Measurements from ENCODE around the gene SLC25A45. TPM values are rescaled to one million over a fixed set of nuclear protein-coding genes. Genes with fewer than 3 reads are reported as not detected.

Gene SLC25A45
- total RNA-seq, 1 donor from 2014 or later = 3.7 TPM

DNA sequence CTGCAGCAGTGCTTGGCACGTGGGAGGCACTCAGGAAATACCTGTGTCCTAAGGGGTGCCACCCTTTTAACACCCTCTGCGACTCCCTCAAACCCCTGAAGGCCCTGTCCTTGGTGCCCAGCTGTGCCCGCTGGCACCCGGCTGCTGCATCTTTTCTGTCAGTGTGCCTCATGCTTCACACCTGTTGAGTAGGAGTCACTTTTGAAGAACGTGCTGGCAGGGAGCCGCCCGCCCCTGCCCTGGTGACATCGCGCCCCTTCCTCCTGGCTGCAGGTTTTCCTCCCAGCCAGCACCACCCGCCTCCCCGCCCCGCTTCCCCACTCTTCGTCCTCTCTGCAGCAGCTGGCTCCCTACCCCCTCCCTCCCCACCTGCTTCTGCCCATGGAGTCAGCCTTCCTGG is 21.8 kb upstream of the SLC25A45 start:
- H3K9me3 ChIP-seq (ENCODE audit: control insufficient read depth in 3 of 3, low read length in 3 of 3) = no peaks in the 10 kb centered on the region
- peaks cover 5 to 9% (median 6%) of the 10 kb centered on the region in 3 donors for H3K4me1 ChIP-seq (ENCODE audit: control insufficient read depth in 3 of 3, insufficient read depth in 3 of 3, low read length in 3 of 3)
- H3K9ac ChIP-seq (ENCODE audit: low read depth in 1 of 3, low read length in 3 of 3) = no peak overlapping the region
- peaks cover 26 to 34% (median 33%) of the 10 kb centered on the region in 3 donors for H3K36me3 ChIP-seq (ENCODE audit: control insufficient read depth in 3 of 3, insufficient read depth in 3 of 3, low read length in 3 of 3)
- peak overlapping the region; percentile 54 for H3K27ac ChIP-seq (ENCODE audit: low read depth, low read length)
- H3K27me3 ChIP-seq (ENCODE audit: control insufficient read depth in 3 of 3, insufficient read depth in 3 of 3, low read length in 3 of 3) = no peaks in the 10 kb centered on the region
- H3K4me3 ChIP-seq (ENCODE audit: low read length in 3 of 3) = no peak overlapping the region

DNA sequence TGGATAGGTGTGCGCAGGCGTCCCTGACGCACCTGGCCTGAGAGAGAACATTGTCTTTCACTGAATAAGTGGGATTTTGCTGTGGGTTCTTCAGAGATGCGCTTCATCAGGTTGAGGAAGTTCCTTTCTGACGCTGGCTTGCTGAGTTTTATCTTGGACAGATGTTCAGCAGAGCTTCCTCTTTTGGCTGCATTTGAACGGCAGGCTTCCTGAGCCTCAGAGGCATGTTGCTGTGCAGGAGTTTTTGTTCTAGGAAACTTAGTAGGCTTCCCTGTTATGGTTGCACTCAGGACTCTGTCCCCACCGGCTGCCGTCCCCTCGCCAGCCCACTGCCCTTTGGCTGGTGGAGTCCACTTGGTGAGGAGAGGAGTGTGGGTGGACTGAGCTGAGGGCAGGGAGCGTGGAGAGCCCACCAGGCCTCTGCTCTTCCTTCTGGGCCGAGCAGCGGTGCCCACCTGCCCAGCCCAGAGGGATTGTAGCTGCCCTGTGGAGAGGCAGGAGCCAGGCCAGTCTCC is 21.2 kb upstream of the SLC25A45 start:
- Histone ChIP-seq H3K36me3 (ENCODE audit: control insufficient read depth in 3 of 3, insufficient read depth in 3 of 3, low read length in 3 of 3) (peaks cover 27 to 35% (median 32%) of the 10 kb centered on the region in 3 donors), H3K9me3 (ENCODE audit: control insufficient read depth in 3 of 3, low read length in 3 of 3) (no peaks in the 10 kb centered on the region), H3K9ac (ENCODE audit: low read depth in 1 of 3, low read length in 3 of 3) (no peak overlapping the region), H3K4me3 (ENCODE audit: low read length in 3 of 3) (no peak overlapping the region), H3K27me3 (ENCODE audit: control insufficient read depth in 3 of 3, insufficient read depth in 3 of 3, low read length in 3 of 3) (no peaks in the 10 kb centered on the region), H3K27ac (ENCODE audit: low read depth, low read length) (peak overlapping the region; percentile 54), H3K4me1 (ENCODE audit: control insufficient read depth in 3 of 3, insufficient read depth in 3 of 3, low read length in 3 of 3) (peaks cover 5 to 9% (median 6%) of the 10 kb centered on the region in 3 donors)

DNA sequence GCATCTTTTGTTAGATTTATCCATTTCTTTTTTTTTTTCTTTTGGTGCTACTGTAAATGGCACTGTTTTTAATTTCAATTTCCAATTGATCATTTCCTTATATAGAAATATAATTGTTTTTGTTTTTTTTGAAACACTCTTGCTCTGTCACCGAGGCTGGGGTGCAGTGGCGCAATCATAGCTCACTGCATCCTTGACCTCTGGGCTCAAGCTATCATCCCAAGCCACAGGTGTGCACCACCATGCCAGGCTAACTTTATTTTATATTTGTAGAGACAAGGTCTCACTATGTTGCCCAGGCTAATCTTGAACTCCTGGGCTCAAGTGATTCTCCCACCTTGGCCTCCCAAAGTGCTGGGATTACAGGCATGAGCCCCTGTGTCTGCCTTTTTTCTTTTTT is 20.3 kb upstream of the SLC25A45 start:
- H3K9me3 ChIP-seq (ENCODE audit: control insufficient read depth in 3 of 3, low read length in 3 of 3) = no peaks in the 10 kb centered on the region
- no peaks in the 10 kb centered on the region for H3K27me3 ChIP-seq (ENCODE audit: control insufficient read depth in 3 of 3, insufficient read depth in 3 of 3, low read length in 3 of 3)
- peaks cover 5 to 9% (median 6%) of the 10 kb centered on the region in 3 donors for H3K4me1 ChIP-seq (ENCODE audit: control insufficient read depth in 3 of 3, insufficient read depth in 3 of 3, low read length in 3 of 3)
- H3K9ac ChIP-seq (ENCODE audit: low read depth in 1 of 3, low read length in 3 of 3) = no peak overlapping the region
- H3K36me3 ChIP-seq (ENCODE audit: control insufficient read depth in 3 of 3, insufficient read depth in 3 of 3, low read length in 3 of 3) = peaks cover 22 to 39% (median 27%) of the 10 kb centered on the region in 3 donors
- no peak overlapping the region for H3K4me3 ChIP-seq (ENCODE audit: low read length in 3 of 3)
- no peak overlapping the region for H3K27ac ChIP-seq (ENCODE audit: low read depth, low read length)

DNA sequence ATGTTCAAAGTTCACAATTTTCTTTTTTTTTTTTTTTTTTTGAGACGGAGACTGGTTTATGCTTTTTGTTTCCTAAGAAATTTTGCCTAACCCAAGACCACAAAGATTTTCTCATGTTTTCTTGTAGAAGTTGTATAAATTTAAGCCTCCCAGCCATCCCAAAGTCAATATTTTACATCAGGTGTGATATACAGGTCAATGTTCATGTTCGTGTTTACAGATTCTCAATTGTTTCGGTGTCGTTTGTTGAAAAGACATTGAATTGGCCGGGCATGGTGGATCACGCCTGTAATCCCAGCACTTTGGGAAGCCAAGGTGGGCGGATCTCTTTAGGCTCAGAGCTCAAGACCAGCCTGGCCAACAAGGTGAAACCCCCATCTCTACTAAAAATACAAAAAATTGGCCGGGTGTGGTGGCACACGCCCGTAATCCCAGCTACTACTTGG is 19.4 kb upstream of the SLC25A45 start:
- Histone ChIP-seq H3K4me1 (ENCODE audit: control insufficient read depth in 3 of 3, insufficient read depth in 3 of 3, low read length in 3 of 3) (peaks cover 5 to 9% (median 6%) of the 10 kb centered on the region in 3 donors), H3K27ac (ENCODE audit: low read depth, low read length) (no peak overlapping the region), H3K9me3 (ENCODE audit: control insufficient read depth in 3 of 3, low read length in 3 of 3) (no peaks in the 10 kb centered on the region), H3K27me3 (ENCODE audit: control insufficient read depth in 3 of 3, insufficient read depth in 3 of 3, low read length in 3 of 3) (no peaks in the 10 kb centered on the region), H3K36me3 (ENCODE audit: control insufficient read depth in 3 of 3, insufficient read depth in 3 of 3, low read length in 3 of 3) (peaks cover 27 to 46% (median 35%) of the 10 kb centered on the region in 3 donors), H3K4me3 (ENCODE audit: low read length in 3 of 3) (no peak overlapping the region), H3K9ac (ENCODE audit: low read depth in 1 of 3, low read length in 3 of 3) (no peak overlapping the region)

GRCh38 chr11:65401073-65401802 is 18.8 kb upstream of the SLC25A45 start:
- peaks cover 27 to 48% (median 35%) of the 10 kb centered on the region in 3 donors for H3K36me3 ChIP-seq (ENCODE audit: control insufficient read depth in 3 of 3, insufficient read depth in 3 of 3, low read length in 3 of 3)
- peaks cover 5 to 9% (median 6%) of the 10 kb centered on the region in 3 donors for H3K4me1 ChIP-seq (ENCODE audit: control insufficient read depth in 3 of 3, insufficient read depth in 3 of 3, low read length in 3 of 3)
- no peaks in the 10 kb centered on the region for H3K9me3 ChIP-seq (ENCODE audit: control insufficient read depth in 3 of 3, low read length in 3 of 3)
- no peak overlapping the region for H3K27ac ChIP-seq (ENCODE audit: low read depth, low read length)
- no peak overlapping the region for H3K9ac ChIP-seq (ENCODE audit: low read depth in 1 of 3, low read length in 3 of 3)
- no peak overlapping the region for H3K4me3 ChIP-seq (ENCODE audit: low read length in 3 of 3)
- H3K27me3 ChIP-seq (ENCODE audit: control insufficient read depth in 3 of 3, insufficient read depth in 3 of 3, low read length in 3 of 3) = no peaks in the 10 kb centered on the region

GRCh38 chr11:65400307-65401072 is 18.0 kb upstream of the SLC25A45 start:
- no peaks in the 10 kb centered on the region for H3K9me3 ChIP-seq (ENCODE audit: control insufficient read depth in 3 of 3, low read length in 3 of 3)
- no peak overlapping the region for H3K27ac ChIP-seq (ENCODE audit: low read depth, low read length)
- H3K36me3 ChIP-seq (ENCODE audit: control insufficient read depth in 3 of 3, insufficient read depth in 3 of 3, low read length in 3 of 3) = peaks cover 31 to 50% (median 42%) of the 10 kb centered on the region in 3 donors

GRCh38 chr11:65399845-65400244 is 17.4 kb upstream of the SLC25A45 start:
- Histone ChIP-seq H3K9ac (ENCODE audit: low read depth in 1 of 3, low read length in 3 of 3) (no peak overlapping the region), H3K4me3 (ENCODE audit: low read length in 3 of 3) (no peak overlapping the region), H3K9me3 (ENCODE audit: control insufficient read depth in 3 of 3, low read length in 3 of 3) (no peaks in the 10 kb centered on the region), H3K36me3 (ENCODE audit: control insufficient read depth in 3 of 3, insufficient read depth in 3 of 3, low read length in 3 of 3) (peaks cover 28 to 48% (median 37%) of the 10 kb centered on the region in 3 donors), H3K4me1 (ENCODE audit: control insufficient read depth in 3 of 3, insufficient read depth in 3 of 3, low read length in 3 of 3) (peaks cover 5 to 9% (median 6%) of the 10 kb centered on the region in 3 donors), H3K27me3 (ENCODE audit: control insufficient read depth in 3 of 3, insufficient read depth in 3 of 3, low read length in 3 of 3) (no peaks in the 10 kb centered on the region), H3K27ac (ENCODE audit: low read depth, low read length) (no peak overlapping the region)

More at GRCh38 chr11:65400307-65401072, 18.0 kb upstream of the SLC25A45 start:
- peaks cover 5 to 9% (median 6%) of the 10 kb centered on the region in 3 donors for H3K4me1 ChIP-seq (ENCODE audit: control insufficient read depth in 3 of 3, insufficient read depth in 3 of 3, low read length in 3 of 3)
- no peaks in the 10 kb centered on the region for H3K27me3 ChIP-seq (ENCODE audit: control insufficient read depth in 3 of 3, insufficient read depth in 3 of 3, low read length in 3 of 3)
- no peak overlapping the region for H3K4me3 ChIP-seq (ENCODE audit: low read length in 3 of 3)
- H3K9ac ChIP-seq (ENCODE audit: low read depth in 1 of 3, low read length in 3 of 3) = no peak overlapping the region

DNA sequence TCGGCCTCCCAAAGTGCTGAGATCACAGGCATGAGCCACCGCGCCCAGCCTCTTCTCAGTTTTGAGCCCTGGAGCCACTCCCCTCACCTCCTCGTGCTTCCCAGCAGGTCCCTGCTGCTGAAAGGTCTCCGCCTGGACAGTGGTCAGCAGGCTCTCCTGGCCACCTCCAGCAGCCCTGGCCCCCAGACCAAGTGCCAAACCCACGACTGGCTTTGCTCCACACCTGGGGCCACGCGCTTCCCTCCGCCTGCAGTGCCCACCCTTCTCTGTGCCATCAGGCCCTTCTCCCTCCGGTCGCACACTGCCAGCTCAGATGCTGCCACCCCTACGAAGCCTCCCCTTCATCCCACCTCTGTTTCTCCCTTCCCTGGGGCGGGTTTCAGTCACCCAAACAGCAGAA is 16.8 kb upstream of the SLC25A45 start:
- Histone ChIP-seq H3K27me3 (ENCODE audit: control insufficient read depth in 3 of 3, insufficient read depth in 3 of 3, low read length in 3 of 3) (no peaks in the 10 kb centered on the region), H3K4me1 (ENCODE audit: control insufficient read depth in 3 of 3, insufficient read depth in 3 of 3, low read length in 3 of 3) (peaks cover 5 to 6% (median 5%) of the 10 kb centered on the region in 3 donors), H3K27ac (ENCODE audit: low read depth, low read length) (no peak overlapping the region), H3K4me3 (ENCODE audit: low read length in 3 of 3) (no peak overlapping the region), H3K9me3 (ENCODE audit: control insufficient read depth in 3 of 3, low read length in 3 of 3) (no peaks in the 10 kb centered on the region), H3K36me3 (ENCODE audit: control insufficient read depth in 3 of 3, insufficient read depth in 3 of 3, low read length in 3 of 3) (peaks cover 24 to 48% (median 37%) of the 10 kb centered on the region in 3 donors), H3K9ac (ENCODE audit: low read depth in 1 of 3, low read length in 3 of 3) (no peak overlapping the region)

- Histone ChIP-seq H3K27me3 (ENCODE audit: control insufficient read depth in 3 of 3, insufficient read depth in 3 of 3, low read length in 3 of 3) (no peaks in the 10 kb centered on the region), H3K9me3 (ENCODE audit: control insufficient read depth in 3 of 3, low read length in 3 of 3) (no peaks in the 10 kb centered on the region), H3K9ac (ENCODE audit: low read depth in 1 of 3, low read length in 3 of 3) (no peak overlapping the region), H3K4me1 (ENCODE audit: control insufficient read depth in 3 of 3, insufficient read depth in 3 of 3, low read length in 3 of 3) (no peaks in the 10 kb centered on the region), H3K27ac (ENCODE audit: low read depth, low read length) (no peak overlapping the region), H3K36me3 (ENCODE audit: control insufficient read depth in 3 of 3, insufficient read depth in 3 of 3, low read length in 3 of 3) (peaks cover 24 to 47% (median 38%) of the 10 kb centered on the region in 3 donors), H3K4me3 (ENCODE audit: low read length in 3 of 3) (no peak overlapping the region)
Observed at GRCh38 chr11:65398362-65398910, 16.0 kb upstream of the SLC25A45 start.

All from skeletal muscle tissue (tissue), 4 donors.